COR-L47 (cell line): Measurements from ENCODE around the gene IPO11.
A peak's percentile ranks its signal among the peaks of the same experiment; 100 is the strongest.
"Not testable (repeated sequence)": the region's sequence is repeated elsewhere in the genome, so short reads cannot be mapped to it uniquely, and the experiment has no call there.

ENCODE experiments used
- DNase-seq: peaks from one replicate; lab custom pipeline; 2025; lab: John Stamatoyannopoulos, UW

The IPO11 gene

GRCh38 chr5:62600560-62601252 is 188.1 kb downstream of the IPO11 start:
- peak; percentile 2 for DNase-seq

GRCh38 chr5:62603934-62604333 is 191.4 kb downstream of the IPO11 start:
- DNase-seq, result no peak

- DNase-seq, result no peak
These were observed 193.1 kb downstream of the IPO11 start for GRCh38 chr5:62605638-62606037.

DNA sequence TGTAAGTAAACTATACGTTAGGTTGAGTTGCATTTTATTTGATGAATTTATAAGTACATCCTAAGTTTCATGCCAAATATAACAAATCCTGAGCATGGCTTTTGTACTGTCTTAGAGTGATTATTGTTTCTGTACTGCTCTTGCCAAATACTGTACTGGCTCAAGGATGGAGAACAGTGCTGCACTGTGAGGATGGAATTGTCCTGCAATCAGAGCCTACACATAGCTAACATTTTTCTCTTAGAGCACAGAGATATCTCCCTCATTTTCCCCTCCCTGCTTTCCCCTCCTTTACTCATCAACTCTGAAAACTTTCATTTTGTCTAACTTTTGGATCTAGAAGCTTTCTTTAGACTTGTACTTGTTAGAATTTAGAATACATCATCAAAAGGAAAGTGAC is 194.3 kb downstream of the IPO11 start:
- DNase-seq, result no peak

DNA sequence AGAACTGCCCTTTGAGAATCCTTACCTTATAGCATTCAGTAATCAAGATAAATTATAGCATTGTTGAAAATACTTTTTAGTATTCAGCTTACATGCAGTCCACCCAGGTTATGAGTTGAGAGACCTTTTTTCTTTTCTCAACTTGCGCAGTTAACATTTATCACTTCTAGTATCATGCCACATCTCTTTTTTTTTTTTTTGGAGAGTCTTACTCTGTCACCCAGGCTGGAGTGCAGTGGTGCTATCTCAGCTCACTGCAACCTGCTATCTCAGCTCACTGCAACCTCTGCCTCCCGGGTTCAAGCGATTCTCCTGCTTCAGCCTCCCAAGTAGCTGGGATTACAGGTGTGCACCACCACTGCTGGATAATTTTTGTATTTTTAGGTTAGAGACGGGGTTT is 195.1 kb downstream of the IPO11 start:
- DNase-seq, result no peak

- no peak for DNase-seq
These were observed 196.3 kb downstream of the IPO11 start for GRCh38 chr5:62608529-62609511.

DNA sequence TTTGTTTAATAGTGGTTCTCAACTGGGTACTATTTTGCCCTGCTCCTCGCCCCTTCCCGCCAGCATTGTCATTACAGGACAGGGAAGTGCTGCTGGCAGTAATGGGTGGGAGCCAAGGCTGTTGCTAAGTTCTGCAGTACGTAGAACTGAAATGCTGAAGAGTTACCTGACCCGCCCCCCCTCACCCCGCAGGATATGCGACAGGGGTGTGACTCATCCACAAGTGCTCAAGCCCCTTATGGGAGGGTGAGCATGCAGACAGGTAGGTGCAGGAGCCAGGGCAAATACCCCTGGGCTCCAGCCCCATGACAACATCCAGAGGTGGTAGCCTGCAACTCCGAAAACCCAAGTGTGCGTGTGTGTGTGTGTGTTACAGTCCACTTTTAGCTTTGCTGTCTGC is 201.8 kb downstream of the IPO11 start:
- no peak for DNase-seq

DNA sequence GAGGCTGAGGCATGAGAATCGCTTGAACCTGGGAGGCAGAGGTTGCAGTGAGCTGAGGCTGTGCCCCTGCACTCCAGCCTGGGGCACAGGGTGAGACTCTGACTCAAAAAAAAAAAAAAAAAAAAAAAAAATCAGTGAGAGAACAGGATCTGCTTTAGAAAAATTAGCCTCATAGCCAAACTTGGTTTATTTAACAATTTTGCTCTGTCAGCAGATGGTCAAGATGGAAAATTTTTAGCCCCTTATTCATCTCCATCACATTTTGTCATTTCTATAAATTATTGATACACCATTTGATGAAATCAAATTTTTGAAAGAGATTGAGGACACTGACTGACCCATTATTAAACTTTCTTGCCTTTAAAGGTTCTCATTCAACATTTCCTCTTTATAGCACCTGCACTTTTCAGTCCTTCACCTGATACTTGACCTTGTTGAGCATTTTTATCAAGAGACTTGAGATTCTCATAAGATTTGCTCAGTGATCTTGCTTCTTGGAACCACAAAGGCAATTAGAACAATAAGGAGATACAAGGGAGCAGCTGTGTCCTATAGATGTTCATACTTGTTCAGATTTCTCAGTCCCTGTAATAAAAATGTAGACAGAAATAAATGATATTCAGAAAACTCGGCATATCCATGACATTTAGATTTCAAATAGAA is 204.2 kb downstream of the IPO11 start:
- DNase-seq, result no peak

GRCh38 chr5:62617943-62618342 is 205.4 kb downstream of the IPO11 start:
- no peak for DNase-seq

DNA sequence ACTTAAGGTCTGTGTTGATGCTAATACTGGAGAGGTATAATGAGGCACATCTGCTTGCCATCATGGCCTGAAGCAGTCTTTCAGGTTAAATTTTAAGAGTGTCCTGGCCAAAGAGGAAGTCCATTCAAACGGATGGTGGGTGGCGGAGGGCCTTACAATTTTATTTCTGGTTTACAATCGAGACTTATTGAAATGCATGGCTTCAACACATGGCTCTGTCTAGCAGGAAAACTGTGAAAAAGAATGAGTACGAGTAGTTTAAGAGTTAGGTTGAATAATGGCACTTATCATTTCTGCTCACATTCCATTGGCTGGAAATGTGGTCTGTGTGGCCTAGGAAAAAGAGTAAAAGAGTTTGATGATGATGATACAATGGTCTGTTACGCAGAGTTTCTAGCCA is 208.2 kb downstream of the IPO11 start:
- no peak for DNase-seq

DNA sequence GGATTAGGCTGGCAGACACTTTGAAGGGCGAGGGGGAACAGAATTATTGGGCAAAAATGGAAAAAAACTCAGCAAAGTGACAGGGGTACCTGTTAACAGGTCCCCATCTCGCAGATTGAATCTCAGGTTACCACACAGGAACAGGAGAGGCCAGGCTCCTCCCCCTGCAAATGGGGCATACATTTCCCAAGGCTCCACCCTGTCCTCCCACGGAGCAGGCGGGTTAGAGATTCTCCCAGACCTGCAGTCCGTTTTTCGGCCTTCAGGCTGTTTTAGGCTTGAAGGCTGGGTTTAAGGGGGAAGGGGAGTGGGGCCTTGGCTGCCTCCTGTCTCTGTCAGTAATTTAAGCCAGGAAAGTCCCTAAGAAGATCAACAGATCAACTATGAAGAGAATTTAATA is 208.7 kb downstream of the IPO11 start:
- no peak for DNase-seq

GRCh38 chr5:62623271-62623670 is 210.7 kb downstream of the IPO11 start:
- DNase-seq, result no peak

GRCh38 chr5:62624436-62624835 is 211.9 kb downstream of the IPO11 start:
- DNase-seq, result not testable (repeated sequence)

DNA sequence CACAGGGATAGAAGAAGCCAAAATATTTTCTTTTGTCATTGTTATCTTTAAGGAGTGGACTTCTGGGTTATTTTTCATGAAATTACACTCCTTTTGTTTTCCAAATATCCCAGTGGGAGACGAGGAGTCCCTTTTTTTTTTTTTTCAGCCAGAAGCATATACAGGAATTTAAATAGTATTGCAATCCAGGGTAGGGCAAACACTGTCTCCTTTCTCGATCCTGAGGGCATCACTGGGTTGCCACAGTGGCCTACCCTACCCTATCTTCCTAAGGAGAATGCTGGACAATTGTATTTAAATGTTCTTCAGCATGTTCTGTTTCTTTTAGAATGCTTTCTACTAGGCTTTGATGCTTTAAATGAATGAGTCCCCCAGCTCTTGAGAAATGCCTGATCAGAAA is 214.0 kb downstream of the IPO11 start:
- DNase-seq, result no peak

DNA sequence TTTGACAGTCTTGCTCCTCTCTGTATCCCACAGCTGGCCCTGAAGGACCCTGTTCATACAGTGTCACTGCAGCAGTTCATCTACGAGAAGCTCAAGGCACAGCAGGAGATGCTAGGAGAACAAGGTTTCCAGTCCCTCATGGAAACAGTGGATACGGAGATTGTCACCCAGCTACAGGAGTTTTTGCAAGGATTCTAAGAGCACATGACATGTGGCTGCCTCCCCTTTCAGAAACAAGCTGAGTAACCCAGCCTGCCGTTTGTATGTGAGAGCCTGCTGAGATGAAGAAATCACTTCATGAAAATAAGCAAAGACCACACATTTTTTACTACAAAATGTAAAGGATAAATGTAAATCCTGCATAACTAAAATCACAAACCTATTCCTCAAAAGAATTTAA is 214.6 kb downstream of the IPO11 start:
- no peak for DNase-seq

- DNase-seq, result no peak
These were observed 215.3 kb downstream of the IPO11 start for GRCh38 chr5:62627901-62628300.

DNA sequence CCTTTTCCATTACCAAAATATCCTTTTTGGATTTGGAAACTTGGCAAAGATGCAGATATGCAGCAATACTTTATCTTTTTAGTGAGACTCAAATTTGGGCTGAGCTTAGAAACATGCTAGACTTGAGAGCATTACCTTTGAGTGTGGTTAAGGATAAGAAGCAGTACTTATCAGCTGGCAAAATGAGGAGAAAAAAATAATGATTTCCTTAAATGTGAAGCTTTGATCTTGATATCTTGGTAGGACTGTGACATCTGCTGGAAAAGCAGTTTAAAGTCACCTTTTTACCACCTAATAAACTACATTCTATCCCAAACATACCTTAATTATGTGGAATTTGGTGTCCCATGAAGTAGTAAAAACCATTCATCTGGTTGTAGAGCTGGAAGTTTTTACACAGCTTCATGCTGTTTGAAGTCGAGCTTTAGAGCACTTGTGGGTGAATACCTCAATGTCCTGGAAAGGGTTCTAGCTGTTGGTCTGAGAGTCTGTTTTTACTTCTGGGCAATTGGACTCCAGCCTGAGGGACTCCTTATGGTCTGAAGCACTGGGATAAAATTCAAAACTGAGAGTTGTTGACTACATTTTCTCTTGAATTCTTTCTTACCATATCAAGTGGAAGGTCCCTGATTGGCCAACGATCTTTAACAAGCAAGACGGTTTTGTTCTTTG is 219.5 kb downstream of the IPO11 start:
- no peak for DNase-seq

GRCh38 chr5:62633243-62633642 is 220.7 kb downstream of the IPO11 start:
- DNase-seq, result no peak

GRCh38 chr5:62640446-62640845 is 227.9 kb downstream of the IPO11 start:
- DNase-seq, result no peak

DNA sequence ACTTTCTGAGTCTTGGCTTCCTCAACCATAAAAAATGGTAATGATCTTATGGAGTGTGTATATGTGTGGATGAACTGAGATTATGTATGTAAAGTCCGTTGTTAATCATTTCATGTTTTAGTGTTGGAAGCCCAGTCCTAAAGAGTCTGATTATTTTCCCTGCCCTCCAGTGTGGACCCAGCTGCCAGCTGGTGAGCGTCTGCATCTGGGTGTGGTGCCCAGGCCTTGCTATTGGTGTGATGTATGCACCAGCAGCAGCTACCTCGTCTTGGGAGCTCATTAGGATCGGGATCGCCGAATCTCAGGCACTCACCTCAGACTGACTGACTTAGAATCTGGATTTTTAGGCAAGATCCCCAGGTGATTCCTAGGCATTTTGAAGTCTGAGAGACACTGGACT is 229.9 kb downstream of the IPO11 start:
- DNase-seq, result no peak

GRCh38 chr5:62643556-62644451 is 231.2 kb downstream of the IPO11 start:
- peak; percentile 41 for DNase-seq
